ENCODE measurements around the gene PTPRG. TPM values are rescaled to one million over a fixed set of nuclear protein-coding genes. Genes with fewer than 3 reads are reported as not detected.

The PTPRG gene
- total RNA-seq, 1 experiment from 2014 or later: 69.3 TPM

DNA sequence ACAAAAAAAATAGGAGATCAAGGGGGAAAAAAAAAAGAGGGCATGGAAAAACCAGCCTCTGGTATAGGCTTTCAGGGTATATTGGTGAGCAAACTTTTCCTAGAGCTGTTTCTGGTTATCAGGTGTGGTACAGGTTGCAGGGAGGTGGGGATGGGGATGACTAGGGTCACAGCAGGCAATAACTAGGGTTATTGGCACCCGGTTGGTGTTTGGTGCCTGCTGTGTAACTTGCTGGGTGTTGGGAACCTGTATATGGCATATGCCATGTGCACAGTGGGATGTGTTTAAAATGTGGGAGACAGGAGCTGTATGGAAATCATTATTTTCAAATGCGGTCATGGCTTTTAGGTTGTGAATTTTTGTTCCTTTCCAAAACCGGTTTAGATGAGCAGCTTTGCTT is 119.2 kb downstream of the PTPRG start:
- H3K23me2 ChIP-seq (ENCODE audit: insufficient read length, low read depth, low read length, poor library complexity, severe bottlenecking): no peaks in the 10 kb centered on the region
- Mint-ChIP-seq H3K4me1 (peaks cover 70 to 76% of the 10 kb centered on the region in 2 experiments), H3K27ac (peak overlapping the region; percentile 15 to 96 (median 76); a peak in 3 of 7 replicates), H3K36me3 (ENCODE audit: insufficient read depth in 1 of 3, low read depth in 3 of 3) (peaks cover 0 to 4% (median 0%) of the 10 kb centered on the region in 3 experiments; a peak in 2 of 7 replicates), H3K27me3 (ENCODE audit: low read depth) (no peaks in the 10 kb centered on the region; the same call in 1 of the 2 replicates), H3K4me3 (peak overlapping the region in 1 of 2 experiments; percentile 57; a peak in 3 of 5 replicates), H3K9me3 (no peaks in the 10 kb centered on the region)
- no peaks in the 10 kb centered on the region for H4K20me1 ChIP-seq (ENCODE audit: control insufficient read depth, insufficient read depth, insufficient read length)
- H3K23ac ChIP-seq (ENCODE audit: insufficient read length, low read depth, low read length): no peak overlapping the region
- no peak overlapping the region for H4K91ac ChIP-seq (ENCODE audit: insufficient read length, low read depth, low read length)
- H3K18ac ChIP-seq (ENCODE audit: insufficient read length, low read depth, low read length): no peak overlapping the region
- H2BK15ac ChIP-seq (ENCODE audit: low read depth, low read length): no peak overlapping the region
- H3K9ac ChIP-seq (ENCODE audit: extremely low read depth, insufficient read length, low read length): no peak overlapping the region
- H2BK120ac ChIP-seq (ENCODE audit: low read depth, low read length, poor library complexity, severe bottlenecking): no peak overlapping the region
- no peak overlapping the region for H3T11ph ChIP-seq (ENCODE audit: low read length)
- H3K4me1 ChIP-seq (ENCODE audit: insufficient read depth, low read length): peaks cover 47% of the 10 kb centered on the region
- H3K27me3 ChIP-seq (ENCODE audit: insufficient read depth, low read length): no peaks in the 10 kb centered on the region
- no peak for DNase-seq
- H3K56ac ChIP-seq (ENCODE audit: insufficient read length, low read depth, low read length): no peak overlapping the region
- H3K27ac ChIP-seq (ENCODE audit: insufficient read length, low read depth, low read length): no peak overlapping the region
- H4K8ac ChIP-seq (replicated peaks; ENCODE audit: insufficient read length, low read depth, low read length): no peak overlapping the region
- WGBS (ENCODE audit: extremely low coverage, insufficient read length, low lambda C conversion rate): no CpG with 5 or more reads among the region's 3 CpGs
- no peak overlapping the region for H3K4ac ChIP-seq (ENCODE audit: low read depth, low read length)
- no peak overlapping the region for H4K5ac ChIP-seq (ENCODE audit: insufficient read length, low read depth, low read length)
- H3K4me2 ChIP-seq (ENCODE audit: insufficient read depth, insufficient read length, low read length): no peak overlapping the region
- TF ChIP-seq, protein P1, sequence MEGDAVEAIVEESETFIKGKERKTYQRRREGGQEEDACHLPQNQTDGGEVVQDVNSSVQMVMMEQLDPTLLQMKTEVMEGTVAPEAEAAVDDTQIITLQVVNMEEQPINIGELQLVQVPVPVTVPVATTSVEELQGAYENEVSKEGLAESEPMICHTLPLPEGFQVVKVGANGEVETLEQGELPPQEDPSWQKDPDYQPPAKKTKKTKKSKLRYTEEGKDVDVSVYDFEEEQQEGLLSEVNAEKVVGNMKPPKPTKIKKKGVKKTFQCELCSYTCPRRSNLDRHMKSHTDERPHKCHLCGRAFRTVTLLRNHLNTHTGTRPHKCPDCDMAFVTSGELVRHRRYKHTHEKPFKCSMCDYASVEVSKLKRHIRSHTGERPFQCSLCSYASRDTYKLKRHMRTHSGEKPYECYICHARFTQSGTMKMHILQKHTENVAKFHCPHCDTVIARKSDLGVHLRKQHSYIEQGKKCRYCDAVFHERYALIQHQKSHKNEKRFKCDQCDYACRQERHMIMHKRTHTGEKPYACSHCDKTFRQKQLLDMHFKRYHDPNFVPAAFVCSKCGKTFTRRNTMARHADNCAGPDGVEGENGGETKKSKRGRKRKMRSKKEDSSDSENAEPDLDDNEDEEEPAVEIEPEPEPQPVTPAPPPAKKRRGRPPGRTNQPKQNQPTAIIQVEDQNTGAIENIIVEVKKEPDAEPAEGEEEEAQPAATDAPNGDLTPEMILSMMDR (conservative IDR thresholded peaks at IDR 0.05): no peak
- peaks cover 14% of the 10 kb centered on the region for H3K79me1 ChIP-seq (ENCODE audit: insufficient read depth, low read depth, low read length, poor library complexity, severe bottlenecking)
- no peak overlapping the region for H2BK20ac ChIP-seq (ENCODE audit: low read depth, low read length, poor library complexity, severe bottlenecking)
- no peaks in the 10 kb centered on the region for H3K9me3 ChIP-seq (ENCODE audit: control insufficient read depth, low read depth, low read length)
- no peak overlapping the region for H2AFZ ChIP-seq (ENCODE audit: low read length)
- peaks cover 50% of the 10 kb centered on the region; the same call in 1 of the 2 replicates for H3K79me2 ChIP-seq (ENCODE audit: insufficient read depth, low read length)
- H2BK12ac ChIP-seq (ENCODE audit: insufficient read length, low read depth, low read length): no peak overlapping the region
- no peak overlapping the region for H2AK5ac ChIP-seq (ENCODE audit: insufficient read length, low read length)
- H2BK5ac ChIP-seq (ENCODE audit: insufficient read length, low read length): no peak overlapping the region
- H3K14ac ChIP-seq (ENCODE audit: insufficient read depth, low read length): no peak overlapping the region
